Tibial nerve (tissue), 4 donors: ENCODE results near the gene NCS1. TPM values are rescaled to one million over a fixed set of nuclear protein-coding genes. Genes with fewer than 3 reads are reported as not detected.

Source experiments
- DNase-seq, 2 donors: peaks; one replicate each; pipeline ENCODE4 v3.0.0-alpha.2; 2019; ENCODE audit warnings: low spot score in 2 of 2
- H3K27ac ChIP-seq, 4 donors: fragments of 200-600 bp; sonication (generic) in 3 of 4; one replicate each; pipeline ENCODE4 v1.5.1; 2017 to 2019; ENCODE audit warnings: mild to moderate bottlenecking in 1 of 4
- H3K27me3 ChIP-seq, 2 donors: fragments of 200-600 bp; sonication (generic) in 1 of 2; one replicate each; pipeline versions ENCODE4 v1.5.1 to v1.6.0; 2017 to 2019
- H3K36me3 ChIP-seq, 3 donors: fragments of 200-600 bp; sonication (generic); one replicate each; pipeline ENCODE4 v1.5.1; 2018 to 2019
- H3K4me1 ChIP-seq, 4 donors: fragments of 200-600 bp; sonication (generic) in 3 of 4; one replicate each; pipeline ENCODE4 v1.5.1; 2017 to 2019
- H3K4me3 ChIP-seq, 4 donors: fragments of 200-600 bp; sonication (generic) in 3 of 4; one replicate each; pipeline ENCODE4 v1.5.1; 2017 to 2019; ENCODE audit warnings: mild to moderate bottlenecking in 1 of 4, moderate library complexity in 1 of 4
- H3K9me3 ChIP-seq, 4 donors: fragments of 200-600 bp; sonication (generic) in 3 of 4; one replicate each; pipeline ENCODE4 v1.5.1; 2017 to 2019
- EP300 ChIP-seq, 2 donors: sonication (generic); formaldehyde crosslinking; IDR thresholded peaks; one replicate each; pipeline ENCODE4 v1.6.1; 2017; ENCODE audit warnings: antibody characterized with exemption in 2 of 2, mild to moderate bottlenecking in 1 of 2
- POLR2A ChIP-seq, 2 donors: fragments of 450-650 bp; IDR thresholded peaks; one replicate each; pipeline ENCODE4 v1.6.1; 2017; ENCODE audit warnings: antibody characterized with exemption in 2 of 2, mild to moderate bottlenecking in 2 of 2, moderate library complexity in 2 of 2
- WGBS, 2 donors: methylation state at CpG; one replicate each; pipeline ENCODE4 v1.1.5; 2018; 5-methylcytosine and 5-hydroxymethylcytosine counted together
- total RNA-seq, 4 donors: library from RNA; depleted of rRNA; stranded (reverse); fragments of >200 nt; gene quantifications; one replicate each; pipeline ENCODE4 v1.1.0, GENCODE V29; 2016
- TF ChIP-seq, protein P1 (sequence below), 5 experiments: fragments of 200-600 bp in 3 of 5; fragments of 450-650 bp in 2 of 5; sonication (generic) in 3 of 5; IDR thresholded peaks; one replicate each; pipeline ENCODE4 v1.5.1; 2016 to 2019; ENCODE audit warnings: antibody characterized with exemption in 5 of 5, mild to moderate bottlenecking in 3 of 5, moderate library complexity in 2 of 5

Gene NCS1
- total RNA-seq, 4 donors from 2014 or later, result 5.7 to 10.7 (median 9.7) TPM

DNA sequence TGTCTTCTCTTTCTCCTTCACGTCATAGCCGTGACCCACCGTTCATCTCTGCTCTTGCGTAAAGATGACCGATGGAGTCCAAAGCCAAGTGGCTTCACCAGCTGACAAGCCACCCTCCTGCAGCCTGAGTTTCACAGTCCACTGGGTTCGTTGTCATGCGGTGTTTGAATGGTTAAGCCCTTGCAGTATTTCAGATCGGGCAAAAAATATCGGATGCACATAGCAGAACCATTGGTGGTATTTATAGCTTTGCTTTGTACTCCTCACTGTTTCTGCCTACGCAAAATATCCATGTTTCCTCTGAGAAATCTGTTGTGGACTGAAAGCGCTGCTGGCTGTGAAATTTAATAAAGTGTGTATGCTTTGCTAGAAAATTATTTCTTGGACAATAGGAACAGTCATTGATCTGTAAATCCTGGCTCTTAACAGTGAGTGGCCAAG is 34.5 kb upstream of the NCS1 start:
- no peaks in the 10 kb centered on the region for H3K9me3 ChIP-seq
- no peak overlapping the region for H3K4me3 ChIP-seq
- peak overlapping the region in 2 of 4 donors; percentile 64 to 65 for H3K27ac ChIP-seq
- TF ChIP-seq EP300 (IDR thresholded peaks at IDR 0.05) (no peak), POLR2A (IDR thresholded peaks at IDR 0.05) (no peak)
- TF ChIP-seq, protein P1, sequence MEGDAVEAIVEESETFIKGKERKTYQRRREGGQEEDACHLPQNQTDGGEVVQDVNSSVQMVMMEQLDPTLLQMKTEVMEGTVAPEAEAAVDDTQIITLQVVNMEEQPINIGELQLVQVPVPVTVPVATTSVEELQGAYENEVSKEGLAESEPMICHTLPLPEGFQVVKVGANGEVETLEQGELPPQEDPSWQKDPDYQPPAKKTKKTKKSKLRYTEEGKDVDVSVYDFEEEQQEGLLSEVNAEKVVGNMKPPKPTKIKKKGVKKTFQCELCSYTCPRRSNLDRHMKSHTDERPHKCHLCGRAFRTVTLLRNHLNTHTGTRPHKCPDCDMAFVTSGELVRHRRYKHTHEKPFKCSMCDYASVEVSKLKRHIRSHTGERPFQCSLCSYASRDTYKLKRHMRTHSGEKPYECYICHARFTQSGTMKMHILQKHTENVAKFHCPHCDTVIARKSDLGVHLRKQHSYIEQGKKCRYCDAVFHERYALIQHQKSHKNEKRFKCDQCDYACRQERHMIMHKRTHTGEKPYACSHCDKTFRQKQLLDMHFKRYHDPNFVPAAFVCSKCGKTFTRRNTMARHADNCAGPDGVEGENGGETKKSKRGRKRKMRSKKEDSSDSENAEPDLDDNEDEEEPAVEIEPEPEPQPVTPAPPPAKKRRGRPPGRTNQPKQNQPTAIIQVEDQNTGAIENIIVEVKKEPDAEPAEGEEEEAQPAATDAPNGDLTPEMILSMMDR (IDR thresholded peaks at IDR 0.05), result no peak
- peaks cover 0 to 44% (median 0%) of the 10 kb centered on the region in 3 donors for H3K36me3 ChIP-seq
- WGBS, 2 donors, result 60% methylated on average over 11 of the region's 11 CpGs
- no peak for DNase-seq
- peaks cover 0 to 23% (median 9%) of the 10 kb centered on the region in 4 donors for H3K4me1 ChIP-seq
- no peaks in the 10 kb centered on the region for H3K27me3 ChIP-seq

DNA sequence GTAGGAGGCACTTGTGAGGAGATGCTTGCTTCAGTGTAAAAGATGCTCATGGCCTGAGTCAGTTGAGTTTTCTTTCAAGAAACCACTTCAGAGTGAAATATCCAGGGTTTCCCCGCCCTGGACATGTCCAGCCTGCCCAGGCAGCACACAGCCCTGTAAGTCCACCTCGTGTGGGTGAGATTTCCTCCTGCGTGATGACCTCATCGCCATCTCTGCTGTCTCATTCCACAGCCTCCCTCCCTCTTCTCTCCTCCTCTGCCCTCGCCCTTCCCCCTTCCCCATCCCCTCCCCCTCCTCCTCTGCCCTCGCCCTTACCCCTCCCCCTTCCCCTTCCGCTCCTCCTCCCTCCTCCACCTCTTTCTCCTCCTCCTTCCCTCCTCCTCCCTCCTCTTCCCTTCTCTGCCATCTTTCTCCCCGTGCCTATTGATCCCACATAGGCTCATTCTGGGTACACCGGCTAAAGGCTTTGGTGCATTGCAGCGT is 34.0 kb upstream of the NCS1 start:
- 14 to 16% methylated on average over 10 of the region's 10 CpGs for WGBS, 2 donors
- Histone ChIP-seq H3K36me3 (peaks cover 0 to 41% (median 0%) of the 10 kb centered on the region in 3 donors), H3K27ac (peak overlapping the region in 2 of 4 donors; percentile 64 to 65), H3K4me1 (peaks cover 0 to 28% (median 9%) of the 10 kb centered on the region in 4 donors), H3K4me3 (no peak overlapping the region), H3K27me3 (no peaks in the 10 kb centered on the region), H3K9me3 (no peaks in the 10 kb centered on the region)
- DNase-seq, result no peak
- TF ChIP-seq, protein P1 (IDR thresholded peaks at IDR 0.05), result no peak
- TF ChIP-seq POLR2A (IDR thresholded peaks at IDR 0.05), result no peak
- no peak for TF ChIP-seq EP300 (IDR thresholded peaks at IDR 0.05)

DNA sequence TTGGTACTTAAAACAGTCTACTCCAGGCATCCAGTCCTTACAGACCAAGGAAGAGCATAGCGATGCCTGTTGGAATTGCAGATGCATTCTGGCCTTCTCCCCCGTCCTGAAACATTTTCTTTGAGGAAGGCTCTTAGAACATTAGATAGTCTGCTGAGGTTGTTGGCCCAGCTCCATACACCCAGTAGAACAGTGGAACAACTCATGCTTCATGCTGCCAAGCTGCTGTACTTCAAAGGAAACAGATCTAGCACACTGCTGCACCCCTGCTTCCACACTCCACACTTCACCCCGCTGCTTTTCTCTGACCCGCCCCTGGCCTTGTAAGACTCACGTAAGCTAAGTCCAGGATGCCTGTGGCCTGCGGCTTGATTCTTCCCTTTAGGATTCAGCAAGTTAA is 33.4 kb upstream of the NCS1 start:
- H3K27me3 ChIP-seq, result no peaks in the 10 kb centered on the region
- H3K27ac ChIP-seq, result peak overlapping the region in 2 of 4 donors; percentile 64 to 65
- no peaks in the 10 kb centered on the region for H3K9me3 ChIP-seq
- DNase-seq, result peak; percentile 37 to 72
- TF ChIP-seq, protein P1 (IDR thresholded peaks at IDR 0.05), result no peak
- peak in 1 of 2 donors; percentile 29 for TF ChIP-seq EP300 (IDR thresholded peaks at IDR 0.05)
- peaks cover 0 to 33% (median 9%) of the 10 kb centered on the region in 4 donors for H3K4me1 ChIP-seq
- peaks cover 0 to 36% (median 0%) of the 10 kb centered on the region in 3 donors for H3K36me3 ChIP-seq
- WGBS, 2 donors, result 24 to 38% methylated on average over 6 of the region's 6 CpGs
- H3K4me3 ChIP-seq, result no peak overlapping the region

DNA sequence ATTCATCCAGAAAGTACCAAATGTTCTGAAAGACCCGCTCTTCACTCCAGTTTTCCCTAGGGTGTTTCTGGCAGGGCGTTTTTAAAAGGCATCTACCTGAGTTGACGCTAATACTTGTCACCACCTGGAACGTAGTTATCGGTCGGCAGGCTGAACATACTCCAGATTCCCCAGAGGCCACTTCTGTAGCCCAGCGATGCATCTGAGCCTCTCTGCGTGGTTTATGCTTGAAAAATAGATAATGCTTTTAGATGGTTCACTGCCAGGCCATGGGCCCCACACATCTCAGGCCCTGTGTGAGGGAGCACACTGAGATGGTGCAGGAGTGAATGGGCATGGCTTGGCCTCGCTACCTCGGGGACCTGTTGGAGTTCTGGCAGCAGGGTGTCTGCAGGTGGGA is 33.0 kb upstream of the NCS1 start:
- 77 to 90% methylated on average over 10 of the region's 10 CpGs for WGBS, 2 donors
- Histone ChIP-seq H3K9me3 (no peaks in the 10 kb centered on the region), H3K4me3 (no peak overlapping the region), H3K36me3 (peaks cover 0 to 31% (median 0%) of the 10 kb centered on the region in 3 donors), H3K27ac (peak overlapping the region in 2 of 4 donors; percentile 64 to 65), H3K27me3 (no peaks in the 10 kb centered on the region), H3K4me1 (peaks cover 0 to 37% (median 9%) of the 10 kb centered on the region in 4 donors)
- no peak for DNase-seq
- TF ChIP-seq EP300 (IDR thresholded peaks at IDR 0.05), result no peak
- TF ChIP-seq, protein P1 (IDR thresholded peaks at IDR 0.05), result no peak
- TF ChIP-seq POLR2A (IDR thresholded peaks at IDR 0.05), result no peak

DNA sequence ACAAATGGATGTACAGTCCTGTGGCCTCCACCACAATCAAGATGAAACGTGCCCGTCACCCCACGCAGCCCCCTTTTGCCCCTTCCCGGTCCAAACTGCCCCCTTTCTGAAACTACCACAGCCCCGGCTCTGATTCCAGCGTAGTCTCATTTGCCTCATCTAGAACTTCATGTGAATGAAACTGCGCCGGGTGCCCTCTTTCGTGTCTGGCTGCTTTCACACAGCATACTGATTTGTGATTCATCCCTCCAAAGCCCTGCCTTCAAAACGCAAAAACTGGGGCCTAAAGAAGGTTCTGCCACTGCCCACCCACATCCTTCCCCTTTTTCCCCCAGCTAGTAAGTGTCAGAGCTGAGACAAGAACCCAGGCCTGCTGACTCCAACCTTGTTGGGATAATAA is 31.5 kb upstream of the NCS1 start:
- DNase-seq, result no peak
- Histone ChIP-seq H3K4me3 (no peak overlapping the region), H3K27ac (no peak overlapping the region), H3K9me3 (no peaks in the 10 kb centered on the region), H3K27me3 (peaks cover 0 to 4% of the 10 kb centered on the region in 2 donors), H3K36me3 (peaks cover 0 to 17% (median 0%) of the 10 kb centered on the region in 3 donors), H3K4me1 (peaks cover 0 to 42% (median 9%) of the 10 kb centered on the region in 4 donors)
- 74 to 77% methylated on average over 10 of the region's 10 CpGs for WGBS, 2 donors
- TF ChIP-seq, protein P1 (IDR thresholded peaks at IDR 0.05), result no peak
- TF ChIP-seq POLR2A (IDR thresholded peaks at IDR 0.05) (no peak), EP300 (IDR thresholded peaks at IDR 0.05) (no peak)
